ENCODE measurements around the gene SYNE4. TPM values are rescaled to one million over a fixed set of nuclear protein-coding genes. Genes with fewer than 3 reads are reported as not detected.

Gene SYNE4
- total RNA-seq, 1 experiment from 2014 or later = 48.5 TPM

GRCh38 chr19:35990771-35991730, 17.6 kb downstream of the SYNE4 start:
- no peak overlapping the region for H3K27ac Mint-ChIP-seq (ENCODE audit: unreplicated experiment)
- CTCF ChIA-PET = interaction anchor here (0.7 to 1.0 kb wide), 2 partner anchors 17 to 23 kb away, joined by 3 to 4 read pairs; partner anchors contain the start of gene ALKBH6
- H3K4me1 ChIP-seq = no peaks in the 10 kb centered on the region
- no peak overlapping the region for H3K4me3 ChIP-seq (ENCODE audit: low read depth, low read length)
- peaks cover 2% of the 10 kb centered on the region for H3K4me1 Mint-ChIP-seq (ENCODE audit: low read depth, unreplicated experiment)
- peaks cover 8% of the 10 kb centered on the region; the same call in 1 of the 2 replicates for H3K9me3 ChIP-seq
- no peak overlapping the region for H3K4me3 Mint-ChIP-seq (ENCODE audit: unreplicated experiment)
- POLR2A ChIA-PET = no interaction called here
- no peaks in the 10 kb centered on the region for H3K9me3 Mint-ChIP-seq (ENCODE audit: unreplicated experiment)
- intact Hi-C loops (cut with micrococcal nuclease; ENCODE audit: unreplicated experiment) = no loop called here
- no TSS peak for BruUV-seq (replicated peaks)
- H3K27me3 ChIP-seq (replicated peaks; ENCODE audit: control insufficient read depth, insufficient read depth, low read length) = no peaks in the 10 kb centered on the region
- H3K36me3 ChIP-seq (ENCODE audit: control insufficient read depth, insufficient read depth, low read length) = no peaks in the 10 kb centered on the region
- TF ChIP-seq CTCF (IDR thresholded peaks at IDR 0.05; ENCODE audit: insufficient read depth in 1 of 2, low read depth in 1 of 2, low read length in 1 of 2, severe bottlenecking in 1 of 2, unreplicated experiment in 1 of 2) = no peak
- H3K27me3 Mint-ChIP-seq (ENCODE audit: insufficient read depth, unreplicated experiment) = peaks cover 3% of the 10 kb centered on the region
- DNase-seq = no peak
- H3K36me3 Mint-ChIP-seq (ENCODE audit: insufficient read depth, unreplicated experiment) = peaks cover 11% of the 10 kb centered on the region

- H3K36me3 Mint-ChIP-seq (ENCODE audit: insufficient read depth, unreplicated experiment) = peaks cover 6% of the 10 kb centered on the region
- no peak overlapping the region for H3K4me3 Mint-ChIP-seq (ENCODE audit: unreplicated experiment)
- Histone ChIP-seq H3K9me3 (peaks cover 8% of the 10 kb centered on the region; the same call in 1 of the 2 replicates), H3K4me3 (ENCODE audit: low read depth, low read length) (no peak overlapping the region), H3K36me3 (ENCODE audit: control insufficient read depth, insufficient read depth, low read length) (no peaks in the 10 kb centered on the region), H3K27me3 (replicated peaks; ENCODE audit: control insufficient read depth, insufficient read depth, low read length) (peaks cover 2% of the 10 kb centered on the region), H3K4me1 (no peaks in the 10 kb centered on the region)
- no peak overlapping the region for H3K27ac Mint-ChIP-seq (ENCODE audit: unreplicated experiment)
- no peak for TF ChIP-seq CTCF (IDR thresholded peaks at IDR 0.05; ENCODE audit: insufficient read depth in 1 of 2, low read depth in 1 of 2, low read length in 1 of 2, severe bottlenecking in 1 of 2, unreplicated experiment in 1 of 2)
- no TSS peak for BruUV-seq (replicated peaks)
- DNase-seq = no peak
- H3K4me1 Mint-ChIP-seq (ENCODE audit: low read depth, unreplicated experiment) = no peaks in the 10 kb centered on the region
- ChIA-PET POLR2A (no interaction called here), CTCF (no interaction called here)
- intact Hi-C loops (cut with micrococcal nuclease; ENCODE audit: unreplicated experiment) = no loop called here
- H3K9me3 Mint-ChIP-seq (ENCODE audit: unreplicated experiment) = no peaks in the 10 kb centered on the region
- H3K27me3 Mint-ChIP-seq (ENCODE audit: insufficient read depth, unreplicated experiment) = peaks cover 10% of the 10 kb centered on the region
Measured at GRCh38 chr19:35990156-35990555, 18.5 kb downstream of the SYNE4 start.

GRCh38 chr19:35988824-35989223, 19.8 kb downstream of the SYNE4 start:
- H3K4me3 ChIP-seq (ENCODE audit: low read depth, low read length) = no peak overlapping the region
- H3K27me3 Mint-ChIP-seq (ENCODE audit: insufficient read depth, unreplicated experiment) = peaks cover 15% of the 10 kb centered on the region
- DNase-seq = no peak
- H3K9me3 ChIP-seq = peaks cover 8% of the 10 kb centered on the region; the same call in 1 of the 2 replicates
- no peaks in the 10 kb centered on the region for H3K9me3 Mint-ChIP-seq (ENCODE audit: unreplicated experiment)
- H3K27ac Mint-ChIP-seq (ENCODE audit: unreplicated experiment) = no peak overlapping the region
- H3K27me3 ChIP-seq (replicated peaks; ENCODE audit: control insufficient read depth, insufficient read depth, low read length) = peaks cover 2% of the 10 kb centered on the region
- H3K36me3 ChIP-seq (ENCODE audit: control insufficient read depth, insufficient read depth, low read length) = no peaks in the 10 kb centered on the region
- H3K4me3 Mint-ChIP-seq (ENCODE audit: unreplicated experiment) = no peak overlapping the region
- H3K4me1 Mint-ChIP-seq (ENCODE audit: low read depth, unreplicated experiment) = no peaks in the 10 kb centered on the region
- no peak for TF ChIP-seq CTCF (IDR thresholded peaks at IDR 0.05; ENCODE audit: insufficient read depth in 1 of 2, low read depth in 1 of 2, low read length in 1 of 2, severe bottlenecking in 1 of 2, unreplicated experiment in 1 of 2)
- intact Hi-C loops (cut with micrococcal nuclease; ENCODE audit: unreplicated experiment) = no loop called here
- POLR2A ChIA-PET = no interaction called here
- H3K36me3 Mint-ChIP-seq (ENCODE audit: insufficient read depth, unreplicated experiment) = peaks cover 6% of the 10 kb centered on the region
- CTCF ChIA-PET = no interaction called here
- BruUV-seq (replicated peaks) = no TSS peak
- H3K4me1 ChIP-seq = no peaks in the 10 kb centered on the region

Data from Caco-2 (cell line).